Measurements from ENCODE around the gene MAPKAPK3.

MAPKAPK3 gene

DNA sequence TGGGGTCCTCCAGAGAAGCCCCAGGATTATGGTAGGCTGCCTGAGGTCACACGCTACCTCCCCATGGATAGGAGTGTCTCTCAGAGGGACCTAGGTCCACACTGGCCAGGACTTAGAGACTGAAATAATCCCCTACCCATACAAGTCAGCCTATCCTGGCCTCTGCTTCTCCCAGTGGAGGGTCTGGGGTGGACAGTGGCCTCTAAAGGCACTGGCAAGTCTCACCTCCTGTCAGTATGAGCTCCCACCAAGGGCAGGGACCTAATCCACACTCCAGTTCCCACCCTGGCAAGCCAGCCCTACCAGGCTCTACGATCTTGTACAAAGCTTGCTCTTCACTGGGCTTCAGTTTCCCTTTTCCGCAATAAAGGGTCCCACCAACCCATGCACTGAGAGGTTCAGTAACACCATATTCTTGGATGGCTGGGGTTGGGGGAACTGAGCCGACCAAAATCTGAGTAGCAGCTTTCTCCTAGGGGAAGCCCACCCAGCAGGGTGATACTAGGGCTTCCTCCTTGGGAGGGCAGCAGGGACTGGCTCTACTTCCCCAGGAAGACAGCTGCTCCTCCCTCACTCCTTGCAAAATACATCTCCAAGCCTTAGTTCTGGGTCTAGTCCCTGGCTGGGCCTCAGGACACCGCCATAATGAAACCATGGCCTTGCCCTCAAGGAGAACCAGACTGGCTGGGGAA lies 7.7 kb upstream of the MAPKAPK3 start:
- no peak for DNase-seq

- DNase-seq = no peak
Observed at GRCh38 chr3:50609763-50610085, 7.2 kb upstream of the MAPKAPK3 start.

DNA sequence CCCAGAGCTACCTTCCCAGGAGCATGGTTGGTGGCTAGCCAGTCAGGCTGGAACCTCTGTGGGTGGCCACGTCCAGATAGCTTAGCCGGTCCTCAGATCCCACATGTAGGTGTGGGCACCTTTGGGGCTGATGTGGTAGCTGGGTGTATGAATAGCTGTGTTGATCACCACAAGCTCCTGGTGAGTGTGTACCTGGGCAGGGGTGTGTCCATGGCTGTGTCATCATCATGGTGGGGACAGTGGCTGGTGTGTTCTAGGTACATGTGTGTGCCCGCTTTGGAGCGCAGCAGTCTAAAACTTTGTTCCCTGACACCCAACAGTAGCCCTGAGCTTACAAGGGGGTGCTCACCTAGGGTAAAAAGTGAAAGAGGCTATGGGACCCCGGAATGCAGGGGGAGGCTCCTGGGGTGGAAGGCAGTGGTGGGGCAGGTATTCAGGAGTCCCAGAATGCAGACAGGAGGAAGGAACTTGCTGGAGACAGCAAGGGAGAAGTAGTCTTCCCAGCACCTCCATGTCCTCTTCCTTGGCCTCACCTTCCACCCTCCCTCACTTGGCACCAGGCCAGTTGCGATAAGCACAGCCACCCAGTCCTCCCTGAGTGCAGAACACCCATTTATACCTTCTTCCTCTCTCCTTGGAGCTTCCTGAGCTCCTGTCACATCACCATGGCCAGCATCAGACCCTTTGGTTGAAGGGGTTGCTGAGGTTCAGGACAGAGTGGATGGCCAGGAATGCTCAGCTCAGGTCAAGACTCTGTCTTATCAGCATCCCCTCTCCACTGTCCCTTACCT lies 6.6 kb upstream of the MAPKAPK3 start:
- peak; percentile 46 for DNase-seq

DNA sequence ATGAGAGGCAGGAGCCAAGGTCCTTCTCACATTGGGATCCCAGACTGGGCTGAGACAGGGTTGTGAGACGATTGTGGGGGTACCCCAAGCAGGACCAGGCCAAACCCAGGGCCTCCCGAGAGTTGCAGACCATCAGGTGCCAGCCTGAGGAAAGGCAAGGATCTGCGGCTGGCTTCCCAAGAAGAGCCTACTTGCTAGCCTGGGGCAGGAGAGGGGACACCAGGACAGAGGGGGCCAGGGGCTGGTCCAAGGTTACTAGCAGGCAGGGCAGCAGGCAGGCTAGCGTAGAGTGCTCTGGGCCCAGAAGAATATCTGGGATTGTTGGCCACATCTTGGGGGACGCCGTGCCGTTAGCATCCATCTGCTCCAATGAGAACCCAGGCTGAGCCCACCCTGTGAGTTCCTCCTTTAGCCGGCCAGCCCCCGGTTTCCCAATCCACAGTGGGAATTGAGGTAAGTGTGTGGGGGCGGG lies 5.9 kb upstream of the MAPKAPK3 start:
- DNase-seq = no peak

- DNase-seq = peak; percentile 97
Observed at GRCh38 chr3:50611464-50612233, 5.3 kb upstream of the MAPKAPK3 start, which contains the start of gene CISH. Gene CISH, minus strand, starts transcription at chr3:50611774. Its CDS starts 124 bp downstream, at chr3:50611650.

DNA sequence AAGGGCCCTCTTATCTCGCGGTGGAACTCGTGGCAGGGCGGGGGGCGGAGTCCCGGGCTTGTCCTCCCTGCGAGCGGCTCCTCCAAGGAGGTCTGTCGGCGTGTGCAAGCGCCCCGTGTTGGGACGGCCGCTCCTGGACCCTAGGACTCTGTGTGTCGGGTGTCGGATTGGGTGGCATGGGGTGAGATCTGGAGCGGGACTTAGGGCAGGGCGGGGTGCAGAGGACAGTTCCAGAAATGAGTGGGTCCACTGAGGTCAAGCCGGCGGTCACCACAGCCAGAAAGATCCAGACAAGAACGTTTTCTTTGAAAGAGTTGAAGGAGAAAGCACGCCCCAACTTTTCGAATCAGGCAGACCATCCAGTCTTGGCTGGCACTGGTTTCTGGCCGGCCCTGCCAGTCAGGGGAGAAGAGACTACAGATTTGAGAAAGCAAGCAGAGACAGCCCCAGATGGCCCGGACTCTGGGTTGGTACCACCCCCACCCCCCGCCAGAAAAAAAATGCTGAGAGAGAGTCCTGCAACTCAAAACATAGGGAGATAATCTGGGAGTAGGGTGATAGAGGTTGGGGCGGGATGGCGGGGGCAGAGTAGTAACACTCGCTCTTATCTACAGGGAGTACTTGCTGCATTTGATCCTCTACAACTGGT lies 4.6 kb upstream of the MAPKAPK3 start:
- DNase-seq = no peak

- no peak for DNase-seq
Observed at GRCh38 chr3:50612970-50613846, 3.7 kb upstream of the MAPKAPK3 start.

DNA sequence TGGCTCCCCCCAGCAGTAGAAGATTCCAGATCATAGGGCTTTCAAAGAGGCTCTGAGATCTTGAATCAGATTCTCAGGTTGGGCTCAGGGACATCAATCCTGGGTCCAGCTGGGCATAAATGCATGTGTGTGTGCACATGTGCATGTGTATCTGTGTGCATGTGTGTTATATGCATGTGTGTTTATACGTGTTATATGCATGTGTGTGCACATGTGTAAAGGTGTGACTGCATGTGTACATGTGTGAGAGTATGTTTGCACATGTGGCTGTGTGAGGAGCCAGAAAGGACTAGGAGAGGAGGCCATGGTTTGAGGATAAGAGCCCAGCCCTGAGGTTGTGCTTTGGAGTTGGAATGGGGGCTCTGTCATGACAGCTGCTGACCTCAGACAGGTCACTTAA lies 1.8 kb upstream of the MAPKAPK3 start:
- no peak for DNase-seq

DNA sequence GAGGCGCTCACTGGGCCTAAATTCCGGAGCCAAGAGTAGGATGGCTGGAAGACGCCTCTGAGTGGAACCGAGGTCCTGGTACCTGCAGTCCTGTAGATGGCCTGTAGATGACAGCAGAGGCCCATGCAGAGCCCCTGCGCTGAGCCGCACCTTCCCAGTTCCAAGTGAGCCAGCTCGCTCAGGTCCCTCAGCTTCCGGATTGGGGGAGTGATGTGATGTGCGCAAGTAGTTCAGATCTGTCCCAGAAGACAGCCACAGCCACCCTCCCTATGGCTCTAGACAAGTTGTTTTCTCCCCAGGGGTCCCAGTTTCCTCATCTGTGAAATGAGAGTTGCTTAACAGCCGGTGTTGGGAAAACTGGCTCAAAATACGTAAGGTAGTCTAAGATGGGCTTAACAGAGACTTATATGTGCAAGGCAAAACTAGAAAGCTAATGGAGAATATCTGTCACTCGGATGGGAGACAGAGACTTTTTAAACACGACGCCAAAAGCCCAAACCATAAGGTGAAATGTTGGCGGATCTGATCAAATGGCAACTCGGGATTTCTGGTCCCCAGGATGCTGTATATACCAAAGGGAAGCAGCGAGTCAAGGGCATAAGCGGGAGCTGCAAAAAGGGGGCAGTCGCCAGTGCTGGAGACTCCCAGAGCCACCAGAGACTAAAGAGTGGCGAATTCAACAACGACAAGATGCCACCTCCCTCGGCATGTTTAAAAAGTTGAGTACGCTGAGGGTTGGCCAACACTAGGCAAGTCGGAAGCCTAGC lies 765 bp upstream of the MAPKAPK3 start:
- peak; percentile 84 for DNase-seq

GRCh38 chr3:50616770-50617095 lies 218 bp upstream of the MAPKAPK3 start:
- DNase-seq = peak; percentile 92

- no peak for DNase-seq
Observed at GRCh38 chr3:50617911-50618481, 1.0 kb downstream of the MAPKAPK3 start.

DNA sequence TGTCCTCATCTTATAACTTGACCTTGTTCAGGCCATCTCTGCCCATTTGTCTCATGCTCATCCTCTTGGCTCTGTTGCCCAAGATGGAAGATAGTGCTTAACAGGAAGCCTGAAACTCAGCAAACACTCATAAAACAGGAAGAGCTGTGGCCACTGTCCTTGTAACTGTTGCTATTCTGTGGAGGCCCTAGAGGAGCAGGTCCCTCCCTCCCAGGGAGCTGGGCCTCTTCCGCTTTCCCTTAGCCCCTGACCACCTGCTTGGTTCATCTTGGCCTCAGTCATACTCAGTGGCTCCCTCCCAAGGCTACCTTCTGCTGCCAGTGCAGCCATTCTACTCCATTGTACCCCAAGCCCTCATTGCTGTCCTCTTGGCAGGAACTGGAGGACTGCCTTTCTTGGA lies 3.5 kb downstream of the MAPKAPK3 start:
- no peak for DNase-seq

GRCh38 chr3:50620820-50621219 lies 3.9 kb downstream of the MAPKAPK3 start:
- DNase-seq = no peak

DNA sequence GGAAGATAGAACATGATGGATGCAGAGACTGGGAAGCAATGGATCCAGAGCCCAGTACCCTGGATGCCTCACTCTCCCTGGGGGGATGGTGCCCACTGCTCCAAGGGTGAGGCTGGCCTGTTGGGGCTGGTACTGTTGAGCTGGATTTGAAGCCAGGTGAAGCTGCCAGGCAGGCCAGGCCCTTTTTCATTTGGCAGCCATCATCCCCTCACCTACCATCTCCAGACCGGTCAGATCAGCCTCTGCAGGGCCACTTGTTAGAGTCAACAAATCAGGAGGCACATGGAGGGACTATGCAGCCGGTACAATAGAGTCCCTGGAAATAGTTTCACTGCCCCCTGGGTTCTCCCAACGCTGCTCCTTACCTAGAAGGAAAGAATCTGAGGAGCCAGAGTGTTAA lies 5.9 kb downstream of the MAPKAPK3 start:
- DNase-seq = no peak

DNA sequence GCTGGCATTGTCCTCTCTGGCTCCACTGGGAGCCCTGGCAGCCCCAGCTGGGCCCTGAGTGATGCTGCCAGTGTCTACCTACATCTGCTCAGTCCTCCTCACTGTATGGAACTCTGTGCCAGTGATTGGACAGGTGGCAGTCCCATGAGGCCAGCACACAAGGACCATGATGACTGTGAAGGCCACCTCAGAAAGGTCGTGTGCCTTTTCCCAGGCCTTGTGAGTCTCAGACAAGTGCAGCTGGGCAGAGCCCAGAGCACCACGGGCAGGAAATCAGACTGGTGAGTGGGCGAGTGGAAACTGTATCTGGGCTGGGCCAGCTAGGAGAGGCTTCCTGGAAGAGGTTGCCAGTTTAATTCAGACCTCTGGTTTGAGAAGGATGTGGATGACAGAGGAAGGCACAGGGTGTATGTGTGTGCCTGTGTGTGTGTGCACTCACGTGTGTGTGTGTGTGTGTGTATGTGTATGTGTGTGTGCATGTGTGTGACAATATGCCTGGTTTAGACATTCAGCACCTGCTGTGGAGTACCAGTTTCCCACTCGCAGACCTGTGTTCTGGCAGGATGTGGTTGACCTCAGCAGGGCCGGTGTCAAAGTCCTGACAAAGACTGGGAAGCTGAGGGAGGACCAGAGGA lies 7.0 kb downstream of the MAPKAPK3 start:
- DNase-seq = no peak

DNA sequence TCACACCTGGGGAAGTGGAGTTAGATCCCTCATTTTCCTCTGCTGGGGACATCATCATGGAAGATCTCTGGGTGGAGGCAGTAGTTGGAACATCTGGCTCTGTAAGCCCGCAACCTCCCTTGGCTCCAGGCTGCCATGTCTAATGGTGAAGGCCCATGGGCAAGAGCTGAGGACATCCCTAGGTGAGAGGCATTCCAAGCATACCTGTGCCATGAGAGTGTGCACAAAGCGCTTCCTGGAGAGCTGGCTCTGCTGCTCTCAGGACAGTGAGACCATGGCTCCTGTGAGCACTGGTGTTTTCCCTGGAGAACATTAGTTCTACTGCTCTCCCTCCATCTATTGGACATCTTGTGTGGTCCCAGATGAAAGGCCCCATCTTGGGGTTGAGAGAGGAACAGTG lies 7.7 kb downstream of the MAPKAPK3 start:
- DNase-seq = no peak

- no peak for DNase-seq
Observed at GRCh38 chr3:50625231-50626182, 8.6 kb downstream of the MAPKAPK3 start.

- DNase-seq = no peak
Observed at GRCh38 chr3:50626401-50626800, 9.4 kb downstream of the MAPKAPK3 start.

DNA sequence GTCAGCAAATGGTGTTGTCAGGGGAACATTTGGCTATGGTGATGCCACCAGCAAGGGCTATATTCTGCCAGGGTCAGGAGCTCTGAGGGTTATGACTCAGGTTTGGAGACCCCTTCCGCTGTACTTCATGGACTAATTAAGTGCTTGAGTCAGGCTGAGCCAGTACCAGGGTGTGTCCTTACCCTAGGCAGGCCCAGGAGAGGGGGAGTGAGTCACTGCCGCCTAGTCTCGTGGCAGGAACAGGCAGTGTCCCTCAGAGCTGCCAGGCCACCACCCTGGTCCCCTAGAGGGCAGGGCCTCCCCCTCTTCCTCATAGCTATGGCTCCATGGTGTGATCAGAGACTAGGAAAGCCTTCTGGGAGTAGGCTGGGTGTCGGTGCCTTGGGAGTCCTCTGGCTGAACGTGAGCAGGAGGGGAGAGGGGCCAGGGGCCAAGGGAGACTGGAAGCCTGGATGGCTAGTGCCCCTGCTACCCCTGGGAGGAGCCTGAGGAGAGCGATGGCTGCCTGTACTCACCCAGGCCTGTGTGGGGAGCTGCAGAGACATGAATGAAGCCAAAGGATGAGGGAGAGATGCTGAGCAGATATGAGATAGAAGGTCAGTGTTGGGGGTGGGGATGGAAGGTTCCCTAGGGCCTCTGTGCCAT lies 10.6 kb downstream of the MAPKAPK3 start:
- no peak for DNase-seq

Data from activated naive CD4-positive, alpha-beta T cell treated with anti-CD3 and anti-CD28 coated beads, Interleukin-2, amount 50 U/mL, for 16 hours (primary cell).